Natural killer cell (primary cell): Measurements from ENCODE around the gene EPS8L2. TPM values are rescaled to one million over a fixed set of nuclear protein-coding genes. Genes with fewer than 3 reads are reported as not detected.

Source experiments
- ATAC-seq, 3 donors: fragments of 150-1000 bp in 2 of 3; fragments of 200-7000 bp in 1 of 3; cut with Tn5 transposase; 1 replicate in 1 of 3; 2 replicates in 2 of 3; pipeline ENCODE4 v1.10.0; 2021; ENCODE audit warnings: mild to moderate bottlenecking in 2 of 3, moderate library complexity in 2 of 3
- DNase-seq, 2 donors: peaks; one replicate each; pipeline versions ENCODE4 v3.0.0 to v3.0.0-alpha.2; 2013 to 2021; ENCODE audit warnings: mixed read lengths in 1 of 2
- H3K27ac ChIP-seq: one replicate; pipeline ENCODE4 v1.5.1; 2013; ENCODE audit warnings: mild to moderate bottlenecking, low read length
- H3K27me3 ChIP-seq: one replicate; pipeline ENCODE4 v1.6.1; 2013; ENCODE audit warnings: low read length; ENCODE audit not compliant: control insufficient read depth, insufficient read depth
- H3K36me3 ChIP-seq: one replicate; pipeline ENCODE4 v1.6.1; 2013; ENCODE audit warnings: low read length; ENCODE audit not compliant: control insufficient read depth, insufficient read depth
- H3K4me1 ChIP-seq: one replicate; pipeline ENCODE4 v1.6.1; 2013; ENCODE audit warnings: low read length; ENCODE audit not compliant: control insufficient read depth, insufficient read depth
- H3K4me3 ChIP-seq: one replicate; pipeline ENCODE4 v1.5.1; 2013; ENCODE audit warnings: low read length
- H3K9me3 ChIP-seq: one replicate; pipeline ENCODE4 v1.6.1; 2013; ENCODE audit warnings: low read length; ENCODE audit not compliant: control insufficient read depth, insufficient read depth
- H3K27ac Mint-ChIP-seq, 2 donors: one replicate each; pipeline ENCODE4 v1.8.0; 2022; ENCODE audit warnings: mild to moderate bottlenecking in 2 of 2, mixed read lengths in 2 of 2, moderate library complexity in 1 of 2
- H3K27me3 Mint-ChIP-seq, 2 donors: one replicate each; pipeline ENCODE4 v1.8.0; 2022; ENCODE audit warnings: low read depth in 2 of 2, mixed read lengths in 2 of 2
- H3K36me3 Mint-ChIP-seq: one replicate; pipeline ENCODE4 v1.8.0; 2022; ENCODE audit warnings: mixed read lengths
- H3K4me1 Mint-ChIP-seq, 2 donors: one replicate each; pipeline ENCODE4 v1.8.0; 2022; ENCODE audit warnings: mixed read lengths in 2 of 2
- H3K4me3 Mint-ChIP-seq: one replicate; pipeline ENCODE4 v1.8.0; 2022; ENCODE audit warnings: mild to moderate bottlenecking, moderate library complexity, mixed read lengths
- H3K9me3 Mint-ChIP-seq, 2 donors: one replicate each; pipeline ENCODE4 v1.8.0; 2022; ENCODE audit warnings: mixed read lengths in 2 of 2
- CTCF ChIP-seq: fragments of 200-600 bp; IDR thresholded peaks from one replicate; pipeline ENCODE4 v1.8.0; 2022; ENCODE audit warnings: antibody characterized with exemption
- WGBS: methylation state at CpG from one replicate; pipeline ENCODE4 v1.1.7; 2013; ENCODE audit warnings: missing lambda C conversion rate; ENCODE audit not compliant: insufficient coverage; 5-methylcytosine and 5-hydroxymethylcytosine counted together
- intact Hi-C: fragments of 100-400 bp; cut with micrococcal nuclease; formaldehyde crosslinking; loops from one replicate; pipeline ENCODE4 v1.14.2; 2022
- total RNA-seq, 4 donors: library from RNA; stranded (reverse); fragments of 120-200 nt in 1 of 4; gene quantifications; one replicate each; pipeline versions ENCODE4 v1.2.3 to v1.2.4, GENCODE V29; 2013 to 2022

EPS8L2 gene
- total RNA-seq, 3 donors from 2014 or later (not counting 1 experiment from before 2014, with no cell fraction given), result 6.9 to 10.9 (median 9.3) TPM

GRCh38 chr11:692824-693414 lies 13.1 kb upstream of the EPS8L2 start:
- Histone ChIP-seq H3K27me3 (no peaks in the 10 kb centered on the region), H3K4me1 (peaks cover 41% of the 10 kb centered on the region), H3K9me3 (no peaks in the 10 kb centered on the region), H3K27ac (no peak overlapping the region), H3K36me3 (peaks cover 10% of the 10 kb centered on the region), H3K4me3 (no peak overlapping the region)
- Mint-ChIP-seq H3K27ac (peak overlapping the region; percentile 71 to 95), H3K4me3 (peak overlapping the region; percentile 83), H3K9me3 (no peaks in the 10 kb centered on the region), H3K4me1 (peaks cover 14 to 39% of the 10 kb centered on the region in 2 donors), H3K36me3 (no peaks in the 10 kb centered on the region), H3K27me3 (no peaks in the 10 kb centered on the region)
- 61% methylated on average over 23 of the region's 23 CpGs for WGBS
- ATAC-seq (no peak), DNase-seq (peak in 1 of 2 donors; percentile 80)
- intact Hi-C loops, result no loop called here
- TF ChIP-seq CTCF, result no peak

DNA sequence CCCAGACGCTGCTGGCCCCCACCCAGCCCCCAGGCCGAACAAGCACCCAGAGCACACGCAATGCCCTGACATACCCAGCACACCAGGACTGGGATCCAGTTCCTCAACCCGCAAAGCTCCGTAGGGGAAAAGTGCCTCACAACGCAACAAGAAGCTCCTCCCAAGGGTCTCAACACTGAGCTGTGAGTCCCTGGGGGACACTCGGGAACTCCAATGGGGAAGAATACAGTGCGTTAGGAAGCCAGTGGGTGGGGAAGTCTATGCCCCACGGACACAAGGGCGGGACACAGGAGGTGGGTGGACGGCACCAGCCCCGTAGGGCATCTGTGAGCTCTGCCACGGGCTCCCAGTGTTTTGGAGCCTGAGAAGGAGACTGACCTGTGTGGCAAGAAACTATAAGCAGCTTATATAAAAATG lies 12.6 kb upstream of the EPS8L2 start:
- peak overlapping the region; percentile 83 for H3K4me3 Mint-ChIP-seq
- WGBS, result 53% methylated on average over 13 of the region's 13 CpGs
- H3K4me1 Mint-ChIP-seq, result peaks cover 18 to 41% of the 10 kb centered on the region in 2 donors
- Histone ChIP-seq H3K36me3 (peaks cover 5% of the 10 kb centered on the region), H3K9me3 (no peaks in the 10 kb centered on the region), H3K4me1 (peaks cover 43% of the 10 kb centered on the region), H3K27ac (no peak overlapping the region), H3K27me3 (no peaks in the 10 kb centered on the region), H3K4me3 (no peak overlapping the region)
- H3K36me3 Mint-ChIP-seq, result no peaks in the 10 kb centered on the region
- H3K9me3 Mint-ChIP-seq, result no peaks in the 10 kb centered on the region
- no peaks in the 10 kb centered on the region for H3K27me3 Mint-ChIP-seq
- TF ChIP-seq CTCF, result no peak
- DNase-seq (peak in 1 of 2 donors; percentile 37), ATAC-seq (no peak)
- peak overlapping the region; percentile 71 to 95 for H3K27ac Mint-ChIP-seq
- intact Hi-C loops, result no loop called here

DNA sequence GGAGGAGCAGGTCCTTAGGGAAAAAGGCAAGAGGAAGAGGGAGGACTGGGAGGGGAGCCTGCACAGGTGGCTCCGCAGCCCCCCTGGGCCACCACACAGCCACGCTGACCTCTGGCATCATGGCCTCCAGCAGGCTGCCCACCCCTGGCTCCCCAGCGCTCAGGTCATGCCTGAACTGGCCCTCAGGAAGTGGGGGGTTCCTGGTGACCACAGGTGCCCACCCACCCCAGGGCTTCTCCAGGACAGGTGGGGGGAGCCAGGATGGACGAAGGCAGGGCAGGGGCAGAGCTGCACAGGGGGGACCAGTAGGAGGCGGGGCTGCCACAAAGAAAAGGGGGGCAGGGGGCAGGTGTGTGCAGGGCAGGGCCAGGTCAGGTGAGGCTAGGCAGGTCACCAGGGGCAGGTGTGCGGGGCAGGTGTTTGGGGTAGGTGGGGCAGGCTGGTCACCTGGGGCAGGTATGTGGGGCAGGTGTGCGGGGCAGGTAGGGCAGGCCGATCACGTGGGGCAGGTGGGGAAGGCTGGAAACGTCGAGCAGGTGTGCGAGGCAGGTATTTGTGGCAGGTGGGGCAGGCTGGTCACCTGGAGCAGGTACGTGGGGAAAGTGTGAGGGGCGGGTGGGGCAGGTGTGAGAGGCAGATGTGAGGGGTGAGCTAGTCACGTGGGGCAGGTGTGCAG lies 12.0 kb upstream of the EPS8L2 start:
- TF ChIP-seq CTCF, result no peak
- no peak for DNase-seq

More for the DNA sequence above, 12.0 kb upstream of the EPS8L2 start:
- Histone ChIP-seq H3K27me3 (no peaks in the 10 kb centered on the region), H3K4me1 (peaks cover 49% of the 10 kb centered on the region), H3K4me3 (no peak overlapping the region), H3K36me3 (peaks cover 4% of the 10 kb centered on the region), H3K27ac (no peak overlapping the region), H3K9me3 (no peaks in the 10 kb centered on the region)
- peak overlapping the region; percentile 71 to 95 for H3K27ac Mint-ChIP-seq
- ATAC-seq, result no peak
- WGBS, result 59% methylated on average over 15 of the region's 15 CpGs
- no peaks in the 10 kb centered on the region for H3K9me3 Mint-ChIP-seq
- peaks cover 18 to 41% of the 10 kb centered on the region in 2 donors for H3K4me1 Mint-ChIP-seq
- H3K4me3 Mint-ChIP-seq, result peak overlapping the region; percentile 83
- H3K27me3 Mint-ChIP-seq, result no peaks in the 10 kb centered on the region
- intact Hi-C loops, result no loop called here
- no peaks in the 10 kb centered on the region for H3K36me3 Mint-ChIP-seq
